Large intestine (tissue), 3 donors: ENCODE results near the gene DNAJC4. TPM values are rescaled to one million over a fixed set of nuclear protein-coding genes. Genes with fewer than 3 reads are reported as not detected.

Experiments
- DNase-seq, 2 donors: peaks; one replicate each; pipeline versions ENCODE4 v3.0.0 to v3.0.0-alpha.2; 2013
- H3K27ac ChIP-seq: one replicate; pipeline ENCODE4 v1.5.1; 2013; ENCODE audit warnings: low read length
- H3K27me3 ChIP-seq: 2 replicates; pipeline ENCODE4 v1.6.1; 2013; ENCODE audit warnings: low read length; ENCODE audit not compliant: control insufficient read depth, insufficient read depth
- H3K36me3 ChIP-seq: 2 replicates; pipeline ENCODE4 v1.6.1; 2013; ENCODE audit warnings: low read length; ENCODE audit not compliant: control insufficient read depth, insufficient read depth
- H3K4me1 ChIP-seq: one replicate; pipeline ENCODE4 v1.6.1; 2013; ENCODE audit warnings: low read length; ENCODE audit not compliant: control insufficient read depth, insufficient read depth
- H3K4me3 ChIP-seq: one replicate; pipeline ENCODE4 v1.5.1; 2013; ENCODE audit warnings: low read length
- H3K9me3 ChIP-seq: one replicate; pipeline ENCODE4 v1.6.1; 2013; ENCODE audit warnings: mild to moderate bottlenecking, low read depth, low read length, moderate library complexity; ENCODE audit not compliant: control insufficient read depth
- WGBS: methylation state at CpG from one replicate; pipeline ENCODE4 v1.1.5; 2013; ENCODE audit warnings: low lambda C conversion rate; ENCODE audit not compliant: insufficient coverage; 5-methylcytosine and 5-hydroxymethylcytosine counted together
- polyA plus RNA-seq: library from polyadenylated mRNA; unstranded; fragments of 120-200 nt; gene quantifications from one replicate; pipeline ENCODE4 v1.2.1, GENCODE V29; 2013

Gene DNAJC4
- polyA plus RNA-seq, 1 donor: 52.5 TPM

DNA sequence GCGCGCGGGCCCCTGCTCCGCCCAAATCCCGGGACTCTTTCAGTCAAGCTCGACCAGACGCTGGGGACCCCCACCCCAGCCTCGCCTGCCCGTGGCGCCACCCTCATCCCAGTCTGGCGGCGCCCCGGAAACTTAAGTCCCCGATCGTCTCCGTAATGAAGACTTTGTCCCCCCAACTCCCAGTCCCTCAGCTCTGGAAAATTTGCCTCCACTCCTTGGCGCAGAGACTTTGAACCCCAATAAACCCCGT lies 21.3 kb downstream of the DNAJC4 start:
- Histone ChIP-seq H3K4me1 (peaks cover 52% of the 10 kb centered on the region), H3K4me3 (peak overlapping the region; percentile 90), H3K36me3 (peaks cover 36% of the 10 kb centered on the region), H3K27ac (peak overlapping the region; percentile 90), H3K9me3 (no peaks in the 10 kb centered on the region), H3K27me3 (no peaks in the 10 kb centered on the region)
- no CpG with 5 or more reads among the region's 18 CpGs for WGBS
- peak in 1 of 2 donors; percentile 62 for DNase-seq

DNA sequence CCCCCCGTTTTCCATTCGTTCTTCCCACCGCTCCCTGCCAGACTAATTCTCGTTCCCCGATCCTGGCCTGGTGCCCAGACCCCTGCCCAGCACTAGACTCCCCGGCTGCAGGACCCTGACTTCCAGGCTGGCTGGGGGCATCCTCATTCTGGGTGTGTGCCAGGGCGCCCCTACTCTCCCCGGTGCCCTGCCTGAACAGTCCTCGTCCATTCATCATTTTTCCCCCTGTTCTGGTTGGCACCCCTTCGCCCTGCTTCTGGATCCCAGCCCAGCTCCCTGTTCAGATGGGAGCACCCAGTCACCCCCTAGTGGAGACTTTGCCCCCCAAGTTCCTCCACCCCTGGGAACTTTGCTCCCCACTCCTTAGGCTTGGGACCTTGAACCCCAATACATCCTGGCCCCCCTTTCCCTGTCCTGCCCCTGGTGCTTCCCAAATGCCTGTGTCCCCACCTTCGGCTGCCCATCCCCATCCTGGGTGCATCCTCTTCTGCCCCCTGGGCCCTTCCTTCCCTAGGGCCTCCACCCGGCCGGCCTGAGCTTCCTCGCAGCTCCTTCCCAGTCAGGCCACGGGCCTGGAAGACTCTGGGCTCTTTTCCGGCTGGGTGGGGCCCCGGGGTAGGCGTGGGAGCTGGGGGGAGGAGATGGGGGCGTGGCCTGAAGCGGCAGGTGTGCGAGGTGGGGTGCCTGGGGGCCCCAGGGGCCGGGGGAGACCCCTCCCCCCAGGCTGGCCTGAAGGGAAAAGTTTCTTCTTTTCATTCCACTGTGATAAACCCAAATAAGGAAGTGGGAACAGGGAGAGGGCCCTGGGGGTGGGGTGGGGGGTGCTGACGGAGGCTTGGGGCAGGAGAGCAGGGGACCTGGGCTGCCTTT lies 21.9 kb downstream of the DNAJC4 start:
- H3K36me3 ChIP-seq: peaks cover 40% of the 10 kb centered on the region
- DNase-seq: peak; percentile 74 to 92
- H3K27me3 ChIP-seq: no peaks in the 10 kb centered on the region
- H3K27ac ChIP-seq: peak overlapping the region; percentile 90
- peaks cover 52% of the 10 kb centered on the region for H3K4me1 ChIP-seq
- H3K4me3 ChIP-seq: peak overlapping the region; percentile 90
- H3K9me3 ChIP-seq: no peaks in the 10 kb centered on the region
- WGBS: 0% methylated on average over 5 of the region's 23 CpGs

DNA sequence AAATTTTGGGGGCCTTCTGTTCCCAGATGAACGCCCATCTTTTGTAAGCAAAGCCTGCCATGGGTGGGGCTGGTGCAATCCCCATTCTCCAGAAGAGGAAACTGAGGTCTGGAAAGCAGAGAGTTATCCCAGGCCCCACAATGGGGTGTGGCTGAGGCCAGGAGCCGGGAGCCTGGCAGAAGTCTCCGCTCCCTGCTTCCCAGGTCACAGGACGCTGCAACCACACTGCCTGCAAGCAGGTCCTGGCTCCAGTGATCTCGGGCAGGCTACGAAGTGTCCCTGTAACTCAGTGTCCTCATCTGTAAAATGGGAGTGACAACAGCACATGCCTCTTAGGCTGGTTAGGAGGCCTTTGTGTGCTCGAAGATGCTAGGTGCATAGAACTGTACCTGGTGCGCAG lies 22.7 kb downstream of the DNAJC4 start:
- Histone ChIP-seq H3K27ac (peak overlapping the region; percentile 90), H3K36me3 (peaks cover 46% of the 10 kb centered on the region), H3K4me1 (peaks cover 45% of the 10 kb centered on the region), H3K9me3 (no peaks in the 10 kb centered on the region), H3K4me3 (peak overlapping the region; percentile 90), H3K27me3 (no peaks in the 10 kb centered on the region)
- no CpG with 5 or more reads among the region's 8 CpGs for WGBS
- no peak for DNase-seq

DNA sequence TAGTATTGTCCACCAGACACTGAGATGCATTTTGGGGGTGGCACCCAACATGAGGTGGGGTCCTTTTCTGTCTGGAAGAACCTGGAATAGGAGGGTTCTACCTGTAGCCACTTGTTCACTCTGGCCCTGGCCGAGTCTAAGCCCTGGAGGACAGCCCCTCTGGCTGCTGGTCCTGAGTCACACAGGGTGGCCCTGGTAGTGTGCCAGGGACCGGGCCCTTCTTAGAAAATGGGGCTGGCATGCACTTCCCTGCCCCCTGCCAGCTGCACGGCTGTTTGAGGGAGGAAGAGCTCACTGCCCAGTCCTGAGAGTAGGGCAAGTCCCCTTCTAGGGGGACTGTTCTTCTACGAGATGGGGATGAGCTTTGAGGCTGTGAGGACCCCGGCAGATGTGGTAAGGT lies 23.1 kb downstream of the DNAJC4 start:
- H3K27ac ChIP-seq: no peak overlapping the region
- H3K4me3 ChIP-seq: peak overlapping the region; percentile 90
- no peaks in the 10 kb centered on the region for H3K9me3 ChIP-seq
- H3K4me1 ChIP-seq: peaks cover 41% of the 10 kb centered on the region
- no peaks in the 10 kb centered on the region for H3K27me3 ChIP-seq
- DNase-seq: no peak
- WGBS: no CpG with 5 or more reads among the region's 5 CpGs
- peaks cover 50% of the 10 kb centered on the region for H3K36me3 ChIP-seq

DNA sequence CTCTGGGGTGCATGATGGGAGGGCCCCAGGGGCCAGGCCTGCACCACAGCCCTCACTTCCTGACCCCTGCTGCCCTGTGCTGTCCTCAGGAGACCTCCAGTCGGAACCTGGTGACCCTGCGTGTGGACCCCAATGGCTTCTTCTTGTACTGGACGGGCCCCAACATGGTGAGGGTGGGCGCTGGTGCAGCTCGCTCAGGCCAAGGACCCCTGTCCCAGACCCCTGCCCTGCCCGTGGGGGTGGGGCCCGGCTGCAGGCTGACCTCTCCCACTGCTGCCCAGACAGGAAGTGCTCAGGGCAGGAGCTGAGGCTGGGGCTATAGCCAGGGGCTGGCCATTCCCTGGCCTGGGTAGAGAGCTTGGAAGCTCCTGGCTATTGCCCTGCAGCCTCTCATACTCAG lies 24.0 kb downstream of the DNAJC4 start:
- no peak for DNase-seq
- Histone ChIP-seq H3K4me1 (peaks cover 35% of the 10 kb centered on the region), H3K9me3 (no peaks in the 10 kb centered on the region), H3K27me3 (no peaks in the 10 kb centered on the region), H3K36me3 (peaks cover 58% of the 10 kb centered on the region), H3K4me3 (no peak overlapping the region), H3K27ac (no peak overlapping the region)
- no CpG with 5 or more reads among the region's 7 CpGs for WGBS

DNA sequence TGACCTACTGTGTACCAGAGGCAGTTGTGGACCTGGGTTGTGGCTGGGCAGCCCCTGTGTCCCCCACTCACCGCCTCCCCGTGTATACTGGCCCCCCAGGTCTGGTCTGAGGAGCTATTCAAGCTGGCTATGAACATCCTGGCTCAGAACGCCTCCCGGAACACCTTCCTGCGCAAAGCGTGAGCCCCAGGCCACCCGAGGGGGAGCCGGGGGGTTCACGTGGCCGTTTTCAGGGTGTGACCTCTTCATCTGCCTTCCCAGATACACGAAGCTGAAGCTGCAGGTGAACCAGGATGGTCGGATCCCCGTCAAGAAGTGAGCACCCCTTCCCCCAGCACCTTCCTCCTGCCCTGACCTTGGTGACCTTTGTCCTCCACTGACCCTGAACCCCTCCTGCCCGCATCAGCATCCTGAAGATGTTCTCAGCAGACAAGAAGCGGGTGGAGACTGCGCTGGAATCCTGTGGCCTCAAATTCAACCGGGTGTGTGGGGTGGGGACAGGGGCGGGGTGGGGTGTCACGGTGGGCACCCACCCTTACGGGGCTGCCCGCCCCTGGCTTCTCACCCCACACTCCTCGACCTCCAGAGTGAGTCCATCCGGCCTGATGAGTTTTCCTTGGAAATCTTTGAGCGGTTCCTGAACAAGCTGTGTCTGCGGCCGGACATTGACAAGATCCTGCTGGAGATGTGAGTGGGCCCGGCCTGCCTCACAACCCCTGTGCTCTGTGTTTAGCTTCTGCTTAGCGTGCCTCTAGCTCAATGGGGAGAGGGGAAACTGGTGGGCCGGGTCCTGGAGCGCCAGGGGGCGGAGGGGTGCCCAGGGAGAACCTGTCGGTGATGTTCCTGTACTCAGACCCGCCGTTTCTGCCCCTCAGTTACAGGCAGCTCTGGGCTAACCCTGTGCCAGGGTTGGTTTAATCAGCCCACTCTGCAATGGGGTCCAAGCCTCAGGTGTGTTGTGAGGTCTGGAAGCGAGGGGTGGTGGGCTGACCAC lies 25.1 kb downstream of the DNAJC4 start:
- Histone ChIP-seq H3K27ac (no peak overlapping the region), H3K4me3 (no peak overlapping the region), H3K36me3 (peaks cover 69% of the 10 kb centered on the region), H3K9me3 (no peaks in the 10 kb centered on the region), H3K27me3 (no peaks in the 10 kb centered on the region), H3K4me1 (peaks cover 28% of the 10 kb centered on the region)
- WGBS: no CpG with 5 or more reads among the region's 35 CpGs
- no peak for DNase-seq

DNA sequence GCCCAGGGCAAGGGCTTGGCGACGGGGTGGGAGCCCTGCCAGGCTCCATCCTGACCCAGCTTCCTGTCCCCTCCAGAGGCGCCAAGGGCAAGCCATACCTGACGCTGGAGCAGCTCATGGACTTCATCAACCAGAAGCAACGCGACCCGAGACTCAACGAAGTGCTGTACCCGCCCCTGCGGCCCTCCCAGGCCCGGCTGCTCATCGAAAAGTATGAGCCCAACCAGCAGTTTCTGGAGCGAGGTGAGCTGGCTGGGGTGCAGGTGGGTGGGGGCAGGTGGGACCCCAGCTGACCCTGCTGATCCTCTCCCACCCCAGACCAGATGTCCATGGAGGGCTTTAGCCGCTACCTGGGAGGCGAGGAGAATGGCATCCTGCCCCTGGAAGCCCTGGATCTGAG lies 26.0 kb downstream of the DNAJC4 start:
- Histone ChIP-seq H3K9me3 (no peaks in the 10 kb centered on the region), H3K27me3 (no peaks in the 10 kb centered on the region), H3K27ac (no peak overlapping the region), H3K4me3 (no peak overlapping the region), H3K36me3 (peaks cover 76% of the 10 kb centered on the region), H3K4me1 (peaks cover 21% of the 10 kb centered on the region)
- no CpG with 5 or more reads among the region's 15 CpGs for WGBS
- DNase-seq: no peak

DNA sequence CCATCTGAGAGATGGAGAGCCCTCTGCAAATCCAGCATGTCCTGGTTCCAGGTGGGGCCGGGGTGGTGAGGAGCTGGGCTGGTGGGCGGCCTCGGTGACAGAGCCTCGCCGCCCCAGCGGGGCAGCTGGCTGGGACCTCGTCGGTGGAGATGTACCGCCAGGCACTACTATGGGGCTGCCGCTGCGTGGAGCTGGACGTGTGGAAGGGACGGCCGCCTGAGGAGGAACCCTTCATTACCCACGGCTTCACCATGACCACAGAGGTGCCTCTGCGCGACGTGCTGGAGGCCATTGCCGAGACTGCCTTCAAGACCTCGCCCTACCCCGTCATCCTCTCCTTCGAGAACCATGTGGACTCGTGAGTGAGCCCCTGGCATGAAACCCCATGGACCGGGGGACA lies 28.0 kb downstream of the DNAJC4 start:
- no CpG with 5 or more reads among the region's 24 CpGs for WGBS
- Histone ChIP-seq H3K36me3 (peaks cover 93% of the 10 kb centered on the region), H3K4me1 (peaks cover 14% of the 10 kb centered on the region), H3K27ac (no peak overlapping the region), H3K27me3 (no peaks in the 10 kb centered on the region), H3K4me3 (no peak overlapping the region), H3K9me3 (no peaks in the 10 kb centered on the region)
- DNase-seq: no peak

DNA sequence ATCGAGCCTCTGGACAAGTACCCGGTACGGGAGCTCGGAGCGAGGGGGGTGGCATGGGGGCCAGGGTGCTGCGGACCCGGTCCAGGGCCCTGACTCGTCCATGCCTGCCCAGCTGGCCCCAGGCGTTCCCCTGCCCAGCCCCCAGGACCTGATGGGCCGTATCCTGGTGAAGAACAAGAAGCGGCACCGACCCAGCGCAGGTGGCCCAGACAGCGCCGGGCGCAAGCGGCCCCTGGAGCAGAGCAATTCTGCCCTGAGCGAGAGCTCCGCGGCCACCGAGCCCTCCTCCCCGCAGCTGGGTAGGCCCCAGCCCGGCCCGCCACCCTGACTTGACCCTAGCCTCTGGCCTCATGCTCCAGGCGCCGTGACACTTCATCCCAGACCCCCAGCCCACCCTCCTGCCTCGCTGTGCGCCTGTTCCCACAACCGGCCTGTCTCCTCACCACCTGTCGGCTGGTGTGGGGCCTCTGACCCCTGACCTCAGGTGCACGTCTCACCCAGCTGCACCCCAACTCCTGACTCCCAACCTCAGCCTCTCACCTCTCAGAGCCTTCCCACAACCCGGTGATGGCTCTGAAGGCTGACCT lies 28.7 kb downstream of the DNAJC4 start:
- no peak for DNase-seq
- Histone ChIP-seq H3K36me3 (peaks cover 94% of the 10 kb centered on the region), H3K9me3 (no peaks in the 10 kb centered on the region), H3K4me1 (peaks cover 9% of the 10 kb centered on the region), H3K4me3 (no peak overlapping the region), H3K27ac (no peak overlapping the region), H3K27me3 (no peaks in the 10 kb centered on the region)
- no CpG with 5 or more reads among the region's 32 CpGs for WGBS

DNA sequence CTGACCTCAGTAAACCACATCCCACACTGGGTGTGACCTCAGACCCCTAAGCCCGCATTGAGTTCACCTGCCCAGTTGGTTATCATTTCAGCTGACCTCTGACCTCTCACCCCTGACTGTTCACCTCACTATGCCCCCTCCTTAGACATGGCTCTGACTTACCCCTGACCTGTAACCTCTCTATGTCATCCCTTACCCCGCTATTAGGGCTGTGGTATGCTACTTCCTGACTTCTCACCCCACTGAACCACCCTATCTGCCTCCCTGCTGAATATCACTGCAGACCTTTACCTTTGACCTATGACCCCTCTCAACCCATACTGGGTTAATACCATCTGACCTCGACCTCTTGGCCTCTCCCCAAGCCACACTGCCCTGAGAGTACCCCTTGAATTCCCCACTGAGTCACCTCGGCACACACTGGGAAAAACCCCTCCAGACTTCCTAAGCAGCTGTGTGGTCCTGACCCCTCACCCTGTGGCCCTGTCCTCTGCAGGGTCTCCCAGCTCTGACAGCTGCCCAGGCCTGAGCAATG lies 29.3 kb downstream of the DNAJC4 start:
- Histone ChIP-seq H3K36me3 (peaks cover 94% of the 10 kb centered on the region), H3K9me3 (no peaks in the 10 kb centered on the region), H3K27ac (no peak overlapping the region), H3K4me1 (peaks cover 5% of the 10 kb centered on the region), H3K4me3 (no peak overlapping the region), H3K27me3 (no peaks in the 10 kb centered on the region)
- WGBS: no CpG with 5 or more reads among the region's 4 CpGs
- DNase-seq: no peak
